DMS79 (cell line): Measurements from ENCODE around the gene GPS1.
A peak's percentile ranks its signal among the peaks of the same experiment; 100 is the strongest.

ENCODE experiments used
- DNase-seq: peaks from one replicate; lab custom pipeline; 2025; lab: John Stamatoyannopoulos, UW

GPS1 gene

DNA sequence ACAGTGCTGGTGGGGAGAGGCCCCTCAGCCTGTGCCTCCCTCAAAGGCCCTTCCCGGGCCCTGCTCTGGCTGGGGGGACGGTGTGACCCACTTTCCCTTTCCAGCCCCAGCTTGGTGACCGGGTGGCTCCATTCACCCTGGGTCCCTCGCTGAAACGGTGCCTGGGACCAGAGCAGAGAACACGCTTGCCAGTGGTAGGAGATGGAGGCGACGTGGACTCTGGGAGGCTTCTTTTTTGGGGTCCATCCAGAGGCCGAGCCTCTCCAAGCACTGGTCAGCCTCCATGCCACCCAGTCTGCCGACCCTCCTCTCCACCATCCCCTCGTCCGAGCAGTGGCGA, 36.8 kb upstream of the GPS1 start:
- DNase-seq, result no peak

DNA sequence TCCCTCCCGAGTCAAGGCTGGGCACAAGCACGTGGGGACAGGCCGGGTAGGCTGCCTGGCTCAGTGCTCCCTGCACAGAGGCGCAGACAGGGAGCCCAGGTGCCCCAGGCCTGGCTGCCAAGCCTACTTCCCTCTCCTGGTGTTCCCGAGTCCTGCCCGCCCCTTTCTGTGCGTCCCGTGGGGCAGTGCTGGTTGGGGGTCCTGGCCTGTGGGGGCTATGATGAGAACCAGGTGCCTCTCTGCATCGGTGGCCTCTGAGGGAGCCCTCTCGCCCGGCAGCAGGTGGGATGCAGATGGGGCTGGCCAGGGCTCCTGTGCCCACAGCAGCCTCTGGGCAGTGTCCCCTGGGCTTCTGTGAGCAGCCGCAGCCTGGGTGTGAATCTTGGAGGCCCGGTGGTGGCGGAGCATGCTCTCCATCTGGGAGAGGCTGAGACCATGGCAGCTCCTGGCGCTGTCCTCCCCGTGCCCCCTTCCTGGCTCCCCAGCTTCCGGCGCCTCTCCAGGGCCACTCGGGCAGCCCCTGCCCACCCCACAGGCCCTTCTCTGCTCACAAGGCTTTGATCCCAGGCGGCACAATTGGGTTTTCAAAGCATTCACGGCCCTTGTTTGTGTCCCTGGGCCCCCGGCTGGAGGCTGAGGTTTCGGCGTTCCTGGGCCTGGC, 36.3 kb upstream of the GPS1 start:
- no peak for DNase-seq

DNA sequence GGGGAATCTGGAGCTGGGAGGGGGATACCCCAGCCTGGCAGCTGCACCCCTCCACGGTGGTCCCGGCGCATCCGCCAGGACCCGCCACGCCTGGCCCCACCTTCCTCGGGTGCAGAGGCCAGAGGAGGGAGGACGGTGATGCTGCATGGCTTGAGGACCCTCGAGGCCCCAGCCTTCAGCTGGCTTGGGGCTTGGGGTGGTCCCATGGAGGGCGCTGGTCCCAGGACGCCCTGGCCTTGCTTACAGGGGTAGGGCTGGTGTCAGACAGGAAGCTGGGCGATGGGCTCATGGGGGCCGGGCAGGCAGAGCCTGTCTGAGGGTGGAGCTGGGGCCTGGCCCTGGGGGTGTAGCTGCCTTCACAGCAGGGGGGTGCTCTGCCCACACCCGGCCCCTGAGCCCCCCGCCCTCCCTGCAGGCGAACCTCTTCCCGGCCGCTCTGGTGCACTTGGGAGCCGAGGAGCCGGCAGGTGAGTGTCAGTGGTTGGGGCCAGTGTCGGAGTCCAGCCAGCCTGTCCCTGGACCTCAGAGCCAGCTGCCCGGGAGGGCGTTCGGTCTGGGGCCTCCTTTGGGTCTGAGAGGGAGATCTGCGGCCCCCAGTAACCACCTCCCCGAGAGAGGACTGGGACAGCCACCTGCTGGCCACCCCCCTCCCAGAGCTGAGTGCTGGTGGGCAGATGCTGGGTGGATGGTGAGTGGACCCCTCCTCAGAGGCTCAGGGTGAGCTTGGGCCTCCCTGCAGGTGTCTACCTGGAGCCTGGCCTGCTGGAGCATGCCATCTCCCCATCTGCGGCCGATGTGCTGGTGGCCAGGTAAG, 35.4 kb upstream of the GPS1 start:
- DNase-seq, result no peak

DNA sequence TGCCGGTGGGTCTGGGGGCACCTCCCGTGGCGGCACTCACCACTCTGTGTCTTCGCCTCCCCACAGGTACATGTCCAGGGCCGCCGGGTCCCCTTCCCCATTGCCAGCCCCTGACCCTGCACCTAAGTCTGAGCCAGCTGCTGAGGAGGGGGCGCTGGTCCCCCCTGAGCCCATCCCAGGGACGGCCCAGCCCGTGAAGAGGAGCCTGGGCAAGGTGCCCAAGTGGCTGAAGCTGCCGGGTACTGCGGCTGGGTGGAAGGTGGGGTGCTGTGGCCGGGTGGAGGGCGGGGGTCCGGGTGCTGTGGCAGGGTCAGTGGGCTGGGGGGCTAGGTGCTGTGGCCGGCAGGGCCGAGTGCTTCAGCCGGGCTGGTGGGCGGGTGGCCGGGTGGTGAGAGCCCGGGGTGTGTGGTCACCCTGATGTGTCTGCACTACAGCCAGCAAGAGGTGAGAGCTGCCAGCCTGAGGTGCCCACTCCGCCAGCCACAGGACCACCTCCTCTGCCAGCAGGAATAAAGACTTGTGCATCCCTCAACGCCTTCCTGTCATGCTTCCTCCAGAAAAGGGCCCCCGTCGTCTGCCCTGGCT, 34.7 kb upstream of the GPS1 start:
- no peak for DNase-seq

DNA sequence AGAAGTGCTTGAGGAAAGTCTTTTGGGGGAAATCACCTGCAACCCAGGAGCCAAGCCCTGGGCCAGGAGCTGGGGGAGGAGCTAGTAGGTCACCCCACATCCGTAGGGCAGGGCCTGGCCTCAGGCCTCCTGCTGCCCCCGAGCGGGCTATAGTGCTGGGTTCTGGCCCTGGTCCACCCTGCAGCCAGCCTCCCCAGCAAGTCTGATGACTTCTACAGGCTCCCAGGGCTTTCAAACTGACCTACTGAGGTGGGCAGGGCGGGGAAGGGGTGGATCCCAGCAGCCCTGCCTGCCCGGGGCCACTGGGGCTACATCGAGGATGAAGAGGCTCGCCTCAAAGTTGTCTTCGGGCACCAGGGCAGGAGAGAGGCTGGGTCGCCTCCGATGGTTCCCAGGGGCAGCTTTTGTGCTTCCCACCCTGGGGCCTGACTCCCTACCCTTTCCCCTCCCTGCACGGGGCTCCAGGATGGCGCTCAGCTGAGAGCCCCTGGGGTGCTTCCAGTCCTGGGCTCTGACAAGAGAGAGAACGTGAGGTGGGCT, 34.0 kb upstream of the GPS1 start:
- no peak for DNase-seq

DNA sequence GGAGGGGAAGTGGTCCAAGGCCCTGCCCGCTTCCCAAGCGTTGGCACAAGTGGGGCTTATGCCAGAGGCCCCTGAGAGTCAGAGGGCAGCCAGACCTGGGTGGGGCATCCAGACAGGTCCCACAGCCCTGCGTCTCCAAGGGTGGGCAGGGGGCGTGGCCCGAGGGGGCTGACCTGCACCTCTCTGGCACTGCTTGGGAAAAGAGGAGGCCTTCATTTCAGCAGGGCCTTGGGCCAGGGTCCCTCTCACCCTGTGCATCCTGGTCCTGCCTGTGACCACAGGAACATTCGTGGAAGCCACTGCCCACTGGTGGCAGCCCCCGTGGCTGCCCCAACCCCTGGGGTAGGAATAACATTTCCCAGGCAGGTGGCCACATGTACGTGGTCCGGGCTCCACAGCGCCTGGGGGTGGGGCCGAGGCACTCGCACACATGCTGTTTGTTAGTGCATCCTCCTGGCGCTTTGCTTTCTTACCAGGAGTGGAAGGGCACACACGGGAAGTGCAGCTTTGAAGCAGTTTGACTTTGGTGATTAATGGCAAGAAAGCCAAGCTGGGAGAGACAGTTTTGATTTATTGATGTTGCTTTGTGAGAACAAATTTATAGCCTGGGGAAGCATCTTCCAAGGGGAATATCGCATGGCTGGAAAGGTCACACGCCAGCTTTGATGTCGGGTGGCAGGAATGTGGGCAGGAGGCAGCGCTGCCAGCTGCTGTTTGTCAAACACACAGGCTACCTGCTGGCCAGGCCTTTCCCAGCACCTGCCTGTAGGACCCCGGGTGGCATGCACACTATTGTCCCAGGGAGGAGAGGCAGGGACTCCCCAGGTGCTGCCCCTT, 33.3 kb upstream of the GPS1 start:
- no peak for DNase-seq

DNA sequence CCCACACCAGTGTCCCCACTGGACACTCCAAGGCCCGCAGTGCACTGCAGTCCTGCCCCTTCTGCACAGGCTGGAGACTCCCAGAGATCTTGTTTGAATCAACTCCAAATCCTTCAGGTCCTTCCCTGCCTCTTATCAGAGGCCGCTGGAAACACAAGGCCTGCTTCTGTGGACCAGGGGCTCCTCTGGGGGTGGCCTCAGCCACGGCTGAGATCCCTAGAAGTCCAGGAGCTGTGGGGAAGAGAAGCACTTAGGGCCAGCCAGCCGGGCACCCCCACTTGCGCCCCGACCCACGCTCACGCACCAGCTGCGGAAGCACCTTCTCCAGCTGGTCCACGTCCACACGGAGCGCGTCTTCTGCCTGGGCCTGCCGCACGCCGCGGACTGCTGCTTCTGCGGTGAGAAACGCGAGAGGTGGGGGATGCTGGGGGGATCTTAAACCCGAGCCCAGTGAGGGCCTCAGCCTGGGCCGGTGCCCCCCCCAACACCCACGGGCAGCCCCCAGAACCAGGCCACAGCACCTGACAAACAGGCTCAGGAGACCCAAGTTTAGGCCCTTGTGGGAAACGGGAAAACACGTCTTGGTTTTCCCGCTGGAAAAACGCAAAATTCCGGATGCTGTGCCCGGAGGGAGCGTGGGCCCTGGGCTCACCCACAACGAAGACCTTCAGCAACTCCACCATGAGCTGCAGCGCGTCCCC, 32.6 kb upstream of the GPS1 start:
- DNase-seq, result no peak

DNA sequence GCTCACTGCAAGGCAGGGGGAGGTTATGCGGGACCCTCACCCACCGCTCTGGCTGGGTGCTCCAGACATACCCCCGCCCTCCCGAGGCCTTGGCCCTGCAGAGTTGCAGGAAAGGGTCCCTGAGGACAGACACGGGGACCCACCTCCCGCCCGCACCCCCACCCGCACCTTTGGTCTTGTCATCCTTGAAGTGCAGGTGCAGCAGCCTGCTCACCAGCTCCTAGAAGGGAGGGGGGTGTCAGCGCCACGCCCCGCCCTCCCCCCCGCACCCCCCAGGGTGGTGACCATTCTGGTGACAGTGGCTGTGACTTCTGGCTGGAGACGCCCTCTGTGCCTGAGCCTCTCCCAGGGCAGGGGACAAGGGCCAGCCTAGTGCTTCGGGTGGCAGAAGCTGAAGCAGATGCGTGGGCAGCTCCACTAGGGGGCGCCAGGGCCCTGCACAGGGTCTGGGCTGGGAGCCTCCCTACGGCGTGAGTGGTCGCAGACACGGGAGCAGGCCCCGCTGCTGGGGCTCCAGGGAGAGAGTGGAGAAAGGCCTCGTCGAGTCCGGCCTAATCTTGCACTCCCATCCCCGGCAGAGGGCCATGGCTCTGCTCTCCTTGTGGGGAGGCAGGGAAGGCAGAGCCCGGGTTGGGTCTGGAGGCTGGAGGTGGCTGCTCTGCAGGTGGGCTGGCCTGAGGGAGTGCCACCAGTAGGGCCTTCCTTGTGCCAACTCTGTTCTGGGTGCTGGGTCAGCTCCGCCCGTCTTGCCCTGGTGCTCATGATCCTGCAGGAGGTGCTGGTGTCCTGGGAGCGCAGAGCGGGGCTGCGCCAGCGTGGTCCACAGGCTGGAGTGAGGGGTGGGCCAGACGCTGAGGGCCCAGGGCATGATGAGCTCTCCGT, 31.8 kb upstream of the GPS1 start:
- no peak for DNase-seq

DNA sequence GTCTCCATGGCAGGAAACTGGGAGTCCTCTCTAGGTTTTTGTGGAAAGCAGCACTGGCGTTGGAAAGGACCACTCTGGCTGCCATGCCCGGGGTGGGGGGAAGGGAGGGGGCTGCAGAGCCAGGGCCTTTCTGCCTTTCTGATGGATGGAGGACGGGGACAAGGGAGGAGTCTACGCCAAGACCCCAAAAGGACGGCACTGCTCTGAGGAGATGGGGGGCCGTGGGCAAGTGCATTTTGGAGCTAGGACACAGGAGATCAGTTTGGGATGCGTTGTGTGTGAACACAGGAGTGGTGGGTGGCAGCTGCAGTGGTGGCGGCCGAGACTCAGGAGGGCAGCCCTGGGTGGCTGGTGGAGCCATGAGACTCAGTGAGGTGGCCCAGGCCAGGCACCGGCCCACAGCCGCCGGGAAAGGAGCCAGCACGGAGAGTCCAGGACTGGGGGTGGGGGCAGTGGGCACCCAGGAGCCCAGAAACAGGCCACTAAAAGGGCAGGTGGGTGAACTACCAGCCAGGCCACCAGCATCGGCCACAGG, 31.1 kb upstream of the GPS1 start:
- DNase-seq, result no peak

DNA sequence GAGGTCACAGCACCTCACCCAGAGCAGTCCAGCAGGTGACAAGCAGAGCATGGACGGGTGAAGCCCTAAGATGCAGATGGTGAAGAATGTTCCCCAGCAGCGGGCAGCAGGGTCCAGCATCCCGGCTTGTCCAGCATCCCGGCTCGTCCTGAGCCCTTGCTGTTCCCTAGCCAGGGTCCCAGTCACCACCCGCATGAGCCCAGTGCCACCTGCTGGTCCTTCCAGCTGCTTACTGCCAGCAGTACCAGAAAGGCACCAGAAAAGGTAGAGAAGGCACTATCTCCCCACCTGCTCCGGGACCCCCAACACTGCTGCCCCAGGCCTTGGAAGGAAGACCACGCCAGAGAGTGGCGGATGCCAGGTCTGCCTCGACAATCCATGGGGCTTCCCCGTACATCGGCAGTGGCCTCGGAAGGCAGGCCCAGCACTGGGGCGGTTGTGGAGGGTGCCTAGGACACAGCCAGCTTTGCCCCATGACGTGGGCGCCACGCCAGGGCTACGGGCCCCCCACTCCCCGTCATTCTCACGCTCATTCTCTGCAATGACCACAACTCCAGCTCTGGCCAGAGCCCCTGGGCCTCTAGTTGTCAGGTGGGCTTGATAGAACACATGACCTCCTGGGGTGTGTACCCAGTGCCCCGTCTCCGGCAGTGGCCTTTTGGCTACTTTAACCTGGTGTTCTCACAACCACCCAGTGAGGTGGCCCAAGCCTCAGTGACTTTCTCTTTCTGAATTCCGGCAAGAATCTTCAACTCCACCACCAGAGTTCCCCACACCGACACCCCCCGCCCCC, 30.4 kb upstream of the GPS1 start:
- DNase-seq, result no peak

DNA sequence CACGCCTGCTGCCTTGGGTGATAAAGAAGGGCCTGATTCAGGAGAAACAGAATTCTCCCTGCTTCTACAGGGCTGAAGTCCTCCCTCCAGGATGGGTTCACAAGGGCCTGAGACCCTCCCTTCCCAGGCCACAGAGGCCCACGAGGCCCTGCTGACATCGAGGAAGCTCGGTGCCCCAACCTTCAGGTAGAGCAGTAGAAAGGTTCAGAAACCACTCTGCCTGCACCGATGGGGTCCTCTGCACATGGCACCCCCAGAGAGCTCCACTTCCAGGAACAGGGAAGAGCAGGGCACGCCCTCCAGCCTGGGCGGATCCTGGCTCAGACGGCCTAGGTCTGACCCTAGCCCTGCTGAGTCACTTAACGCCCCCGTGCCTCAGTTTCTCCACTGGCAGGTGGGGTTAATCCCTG, 29.8 kb upstream of the GPS1 start:
- no peak for DNase-seq

DNA sequence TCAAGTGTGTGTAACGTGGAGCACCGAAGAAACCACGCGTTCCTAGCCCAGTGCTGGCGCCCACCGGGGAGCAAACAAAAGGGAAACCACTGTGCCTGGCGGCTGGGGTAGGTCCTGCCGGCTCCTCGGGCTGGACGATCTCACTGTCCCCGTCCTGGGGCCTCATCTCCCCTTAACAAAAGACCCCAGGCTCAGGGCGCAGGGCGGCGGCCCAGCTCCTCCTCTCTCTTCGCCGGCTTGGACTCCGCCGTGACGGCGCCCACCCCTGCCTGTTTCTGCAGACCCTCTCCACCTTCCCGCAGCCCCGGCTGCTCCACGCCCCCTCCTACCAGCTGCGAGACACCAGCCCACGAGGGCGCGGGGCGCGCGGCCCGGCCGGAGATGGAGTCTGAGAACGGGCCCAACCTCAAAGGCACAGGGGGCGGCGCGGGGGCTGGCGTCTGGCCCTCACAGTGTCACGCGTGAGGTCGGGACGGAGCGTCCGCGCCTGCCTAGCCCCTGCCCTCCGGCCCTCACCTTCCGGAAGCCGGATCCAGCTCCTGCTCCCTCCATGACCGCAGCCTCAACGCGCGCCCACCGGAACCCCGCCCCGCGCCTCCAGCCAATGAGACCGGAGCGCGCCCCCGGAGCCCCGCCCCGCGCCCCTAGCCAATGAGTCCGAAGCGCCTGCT, 29.3 kb upstream of the GPS1 start, which contains the start of gene CENPX:
TSS of gene CENPX (minus strand) at position 569 of the 671 bp plus-strand sequence. CDS start at position 552, 17 bp downstream.
- no peak for DNase-seq

DNA sequence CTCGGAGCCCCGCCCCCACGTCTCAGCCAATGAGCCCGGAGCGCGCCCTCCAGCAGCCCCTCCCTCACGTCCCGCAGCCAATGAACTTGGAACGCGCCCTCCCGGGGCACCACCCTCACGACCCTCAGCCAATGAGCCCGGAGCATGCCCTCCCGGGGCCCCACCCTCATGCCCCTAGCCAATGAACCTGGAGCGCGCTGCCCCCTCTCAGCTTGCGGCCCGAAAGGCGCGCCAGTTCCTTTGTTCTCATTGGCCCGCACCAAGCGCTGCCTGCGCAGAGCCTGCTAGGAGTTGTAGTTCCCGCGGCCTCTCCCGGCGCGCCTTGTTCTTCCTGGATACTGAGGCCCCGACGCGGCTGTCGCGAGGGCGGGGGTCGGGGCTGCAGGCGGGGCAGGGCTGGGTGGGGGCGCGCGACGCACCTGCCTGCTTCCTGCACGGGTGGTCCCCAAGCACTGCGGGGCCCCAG, 28.7 kb upstream of the GPS1 start, which contains the start of gene LRRC45:
TSS of gene LRRC45 (plus strand) at position 325 of the 466 bp plus-strand sequence. CDS start 339 bp downstream, outside the sequence.
- DNase-seq, result peak; percentile 91

DNA sequence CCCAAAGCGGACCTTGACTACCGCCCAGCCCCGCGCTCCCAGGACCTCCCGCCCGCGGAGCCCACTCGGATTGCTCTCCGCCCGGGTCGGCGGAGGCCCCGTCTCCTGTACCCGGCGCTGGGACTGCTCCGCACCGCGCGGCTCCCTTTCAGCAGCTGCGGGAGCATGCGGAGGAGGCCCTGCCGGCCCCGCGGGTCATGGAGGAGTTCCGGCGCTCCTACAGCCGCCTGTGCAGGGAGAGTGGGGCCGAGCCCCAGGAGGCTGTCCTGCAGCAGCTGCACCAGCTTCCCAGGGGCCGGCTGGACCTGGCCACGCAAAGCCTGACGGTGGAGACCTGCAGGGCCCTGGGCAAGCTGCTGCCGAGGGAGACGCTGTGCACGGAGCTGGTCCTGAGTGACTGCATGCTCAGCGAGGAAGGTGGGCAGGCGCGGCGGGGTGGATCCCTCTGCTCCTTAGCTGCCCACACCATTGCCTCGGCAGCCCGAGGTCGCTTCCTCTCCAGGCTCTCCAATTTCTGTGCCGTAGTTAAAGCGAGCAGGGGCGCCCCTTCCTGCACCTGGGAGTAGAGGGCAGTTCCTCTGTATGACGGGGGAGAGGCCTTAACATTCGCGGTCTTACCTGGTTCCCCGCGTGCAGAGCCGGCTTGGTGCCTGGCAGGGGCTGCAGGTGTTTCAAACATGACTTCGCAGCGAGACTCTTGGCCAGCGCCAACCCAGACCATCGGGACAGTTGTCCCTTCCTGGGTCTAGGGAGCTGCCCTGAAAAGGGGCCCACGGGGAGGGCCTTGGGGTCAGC, 28.1 kb upstream of the GPS1 start:
- DNase-seq, result no peak

DNA sequence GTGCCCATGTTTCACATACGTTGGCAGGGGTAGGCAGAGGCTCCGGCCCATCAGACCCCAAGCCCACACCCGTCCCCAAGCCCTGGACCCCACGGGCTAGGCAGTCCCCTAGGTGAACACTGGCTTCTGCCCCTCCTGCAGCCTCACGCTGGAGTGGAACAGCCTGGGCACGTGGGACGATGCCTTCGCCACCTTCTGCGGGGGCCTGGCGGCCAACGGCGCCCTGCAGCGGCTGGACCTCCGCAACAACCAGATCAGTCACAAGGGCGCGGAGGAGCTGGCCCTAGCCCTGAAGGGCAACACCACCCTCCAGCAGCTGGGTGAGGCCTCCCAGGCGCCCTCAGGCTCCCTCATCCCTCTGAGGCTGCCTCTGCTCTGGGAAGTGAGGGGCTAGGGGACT, 26.8 kb upstream of the GPS1 start:
- DNase-seq, result no peak

DNA sequence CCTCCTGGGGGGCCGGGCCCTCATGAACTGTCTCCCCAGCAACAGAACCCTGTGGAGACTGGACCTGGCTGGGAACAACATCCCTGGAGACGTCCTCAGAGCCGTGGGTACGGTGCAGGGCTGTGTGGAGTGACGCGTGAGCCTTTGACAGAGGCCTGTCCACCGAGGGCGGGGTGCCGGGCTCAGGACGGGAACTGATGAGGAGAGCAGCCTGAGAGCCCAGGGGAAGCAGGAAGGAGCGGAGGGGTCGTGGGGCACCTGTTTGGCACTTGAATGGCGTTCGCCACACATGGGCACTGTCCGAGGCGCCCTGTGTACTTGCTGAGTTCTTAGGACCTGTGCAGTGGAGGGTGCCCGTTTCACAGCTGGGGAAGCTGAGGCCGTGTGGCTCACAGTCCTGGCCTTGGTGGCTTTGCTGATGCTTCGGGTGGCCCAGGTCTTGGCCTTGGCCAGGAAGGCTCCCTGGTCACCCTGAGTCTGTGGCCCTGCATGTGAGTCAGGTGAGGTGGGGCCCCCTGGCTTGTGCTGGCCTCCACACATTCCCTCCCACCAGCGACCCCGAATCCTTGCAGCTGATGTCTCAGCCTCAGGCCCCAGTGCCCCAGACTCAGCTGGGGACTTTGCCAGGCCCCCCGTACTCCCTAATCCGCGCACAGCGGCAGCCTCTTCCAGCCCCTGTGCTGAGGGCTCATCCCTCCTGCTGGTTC, 26.1 kb upstream of the GPS1 start:
- no peak for DNase-seq

DNA sequence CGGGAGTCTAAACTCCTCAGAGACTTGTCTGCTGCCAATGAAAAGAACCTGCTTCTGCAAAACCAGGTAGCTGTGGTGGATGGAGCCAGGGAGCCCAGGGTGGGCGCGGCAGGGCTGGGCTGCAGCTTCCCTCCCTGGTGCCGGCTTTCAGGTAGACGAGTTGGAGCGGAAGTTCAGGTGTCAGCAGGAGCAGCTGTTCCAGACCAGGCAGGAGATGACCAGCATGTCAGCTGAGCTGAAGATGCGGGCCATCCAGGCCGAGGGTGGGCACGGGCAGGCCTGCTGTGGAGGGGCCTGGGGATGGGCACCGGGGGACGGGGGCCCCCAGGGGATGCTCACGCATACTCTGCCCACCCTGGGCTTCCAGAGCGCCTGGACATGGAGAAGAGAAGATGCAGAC, 23.5 kb upstream of the GPS1 start:
- no peak for DNase-seq
